ENCODE results near the gene NANOS3.

NANOS3 gene

GRCh38 chr19:13861392-13861713 is 15.6 kb upstream of the NANOS3 start:
- Histone ChIP-seq H3K36me3 (ENCODE audit: control insufficient read depth, insufficient read depth, low read length) (no peaks in the 10 kb centered on the region), H3K4me3 (replicated peaks; ENCODE audit: low read depth, low read length) (peak overlapping the region; percentile 63), H3K27me3 (replicated peaks; ENCODE audit: control insufficient read depth, insufficient read depth, low read length) (no peaks in the 10 kb centered on the region; the same call in 1 of the 2 replicates)
- no peak for TF ChIP-seq CTCF (IDR thresholded peaks at IDR 0.05; ENCODE audit: insufficient read depth, low read length, poor library complexity, severe bottlenecking)
- no peak for DNase-seq (ENCODE audit: extremely low read depth, insufficient read length)

GRCh38 chr19:13861714-13862531 is 15.0 kb upstream of the NANOS3 start:
- Histone ChIP-seq H3K4me3 (replicated peaks; ENCODE audit: low read depth, low read length) (peak overlapping the region; percentile 63), H3K27me3 (replicated peaks; ENCODE audit: control insufficient read depth, insufficient read depth, low read length) (no peaks in the 10 kb centered on the region; the same call in 1 of the 2 replicates), H3K36me3 (ENCODE audit: control insufficient read depth, insufficient read depth, low read length) (no peaks in the 10 kb centered on the region)
- peak; percentile 94 for TF ChIP-seq CTCF (IDR thresholded peaks at IDR 0.05; ENCODE audit: insufficient read depth, low read length, poor library complexity, severe bottlenecking)
- DNase-seq (ENCODE audit: extremely low read depth, insufficient read length) = peak; percentile 89

- Histone ChIP-seq H3K36me3 (ENCODE audit: control insufficient read depth, insufficient read depth, low read length) (no peaks in the 10 kb centered on the region), H3K27me3 (replicated peaks; ENCODE audit: control insufficient read depth, insufficient read depth, low read length) (no peaks in the 10 kb centered on the region; the same call in 1 of the 2 replicates), H3K4me3 (replicated peaks; ENCODE audit: low read depth, low read length) (peak overlapping the region; percentile 18)
- no peak for DNase-seq (ENCODE audit: extremely low read depth, insufficient read length)
- no peak for TF ChIP-seq CTCF (IDR thresholded peaks at IDR 0.05; ENCODE audit: insufficient read depth, low read length, poor library complexity, severe bottlenecking)
These were observed 12.8 kb upstream of the NANOS3 start for GRCh38 chr19:13864046-13864666.

GRCh38 chr19:13864667-13865570 is 12.0 kb upstream of the NANOS3 start:
- H3K4me3 ChIP-seq (replicated peaks; ENCODE audit: low read depth, low read length) = peak overlapping the region; percentile 67
- DNase-seq (ENCODE audit: extremely low read depth, insufficient read length) = no peak
- no peak for TF ChIP-seq CTCF (IDR thresholded peaks at IDR 0.05; ENCODE audit: insufficient read depth, low read length, poor library complexity, severe bottlenecking)
- no peaks in the 10 kb centered on the region for H3K36me3 ChIP-seq (ENCODE audit: control insufficient read depth, insufficient read depth, low read length)
- no peaks in the 10 kb centered on the region; the same call in 1 of the 2 replicates for H3K27me3 ChIP-seq (replicated peaks; ENCODE audit: control insufficient read depth, insufficient read depth, low read length)

- no peaks in the 10 kb centered on the region for H3K36me3 ChIP-seq (ENCODE audit: control insufficient read depth, insufficient read depth, low read length)
- TF ChIP-seq CTCF (IDR thresholded peaks at IDR 0.05; ENCODE audit: insufficient read depth, low read length, poor library complexity, severe bottlenecking) = no peak
- no peaks in the 10 kb centered on the region; the same call in 1 of the 2 replicates for H3K27me3 ChIP-seq (replicated peaks; ENCODE audit: control insufficient read depth, insufficient read depth, low read length)
- no peak for DNase-seq (ENCODE audit: extremely low read depth, insufficient read length)
- peak overlapping the region; percentile 67 for H3K4me3 ChIP-seq (replicated peaks; ENCODE audit: low read depth, low read length)
These were observed 11.1 kb upstream of the NANOS3 start for GRCh38 chr19:13865571-13866462.
